Prostate gland (tissue), 2 donors: ENCODE results near the gene NAV2.

Source experiments
- CTCF ChIP-seq, 4 experiments: fragments of 200-600 bp in 2 of 4; fragments of 450-650 bp in 2 of 4; sonication (generic) in 2 of 4; IDR thresholded peaks; 1 replicate in 3 of 4; 2 replicates in 1 of 4; pipeline ENCODE4 v1.5.1; 2016 to 2019; ENCODE audit warnings: antibody characterized with exemption in 4 of 4, mild to moderate bottlenecking in 2 of 4, moderate library complexity in 2 of 4
- POLR2A ChIP-seq: fragments of 450-650 bp; IDR thresholded peaks from one replicate; pipeline ENCODE4 v1.6.1; 2016; ENCODE audit warnings: antibody characterized with exemption, mild to moderate bottlenecking
- POLR2AphosphoS5 ChIP-seq: sonication (generic); formaldehyde crosslinking; IDR thresholded peaks from one replicate; pipeline ENCODE4 v1.6.1; 2017; ENCODE audit warnings: antibody characterized with exemption

- TF ChIP-seq POLR2A, result no peak
- TF ChIP-seq CTCF (IDR thresholded peaks at IDR 0.05), result no peak
- TF ChIP-seq POLR2AphosphoS5, result no peak
These were observed 404.7 kb downstream of the NAV2 start for GRCh38 chr11:20117291-20117690.
